HCT116 (cell line): ENCODE results near the gene CNPY1. TPM values are rescaled to one million over a fixed set of nuclear protein-coding genes. Genes with fewer than 3 reads are reported as not detected.

Experiments
- ATAC-seq: fragments of 200-7000 bp; cut with Tn5 transposase; 2 replicates; pipeline ENCODE4 v1.9.1; 2020; ENCODE audit warnings: mild to moderate bottlenecking, moderate library complexity
- BruUV-seq: library from RNA; stranded (reverse); fragments of 400-500 nt; replicated peaks from 2 replicates; lab custom pipeline; 2021; lab: Mats Ljungman, UMichigan
- CTCF ChIA-PET: fragments of 300-600 bp; sonication (Branson Sonifier 250); formaldehyde crosslinking; loops from one replicate; lab custom pipeline; 2021; ENCODE audit warnings: antibody characterized with exemption; lab: Charles Lee
- POLR2A ChIA-PET: fragments of 300-600, 350-600 bp; sonication (Branson Sonifier 250); formaldehyde crosslinking; loops from one replicate; lab custom pipeline; 2021; ENCODE audit warnings: antibody characterized with exemption; lab: Charles Lee
- RAD21 ChIA-PET, 2 experiments: fragments of 300-600 bp; sonication (Branson Sonifier 250); formaldehyde crosslinking; loops; one replicate each; lab custom pipeline; 2023; ENCODE audit warnings: low total read pairs in 2 of 2; ENCODE audit not compliant: uncharacterized antibody in 2 of 2, unreplicated experiment in 2 of 2, low non-redundant PET in 1 of 2; lab: Charles Lee
- DNase-seq: peaks from one replicate; pipeline ENCODE4 v3.0.0-alpha.2; 2010; ENCODE audit warnings: low read depth, low spot score
- H2AFZ ChIP-seq: fragments of 200-600 bp; shearing (Covaris generic), sonication (generic); 2 replicates; pipeline ENCODE4 v1.6.1; 2017; ENCODE audit warnings: low read depth, mixed run types, mixed read lengths, antibody characterized with exemption, low read length; ENCODE audit not compliant: poor library complexity, severe bottlenecking
- H3K27ac ChIP-seq: 2 replicates; pipeline ENCODE4 v1.5.1; 2012; ENCODE audit warnings: low read depth, low read length
- H3K27me3 ChIP-seq: fragments of 200-600 bp; sonication (generic); 2 replicates; pipeline ENCODE4 v1.6.1; 2016; ENCODE audit warnings: mixed run types, low read length, mixed read lengths; ENCODE audit not compliant: insufficient read depth
- H3K36me3 ChIP-seq, 2 experiments: fragments of 200-500 bp in 1 of 2; fragments of 200-600 bp in 1 of 2; sonication (Bioruptor generic) in 1 of 2; sonication (generic) in 1 of 2; 2 replicates each; pipeline versions ENCODE4 v1.5.1 to v1.6.1; 2014 to 2016; ENCODE audit warnings: low read length in 2 of 2, inconsistent platforms in 1 of 2, mixed read lengths in 1 of 2, mixed run types in 1 of 2; ENCODE audit not compliant: insufficient read depth in 2 of 2, control insufficient read depth in 1 of 2
- H3K4me1 ChIP-seq, 2 experiments: fragments of 200-600 bp in 1 of 2; sonication (generic) in 1 of 2; 2 replicates each; pipeline versions ENCODE4 v1.5.1 to v1.6.1; 2012 to 2017; ENCODE audit warnings: low read length in 2 of 2, inconsistent platforms in 1 of 2, mild to moderate bottlenecking in 1 of 2, mixed read lengths in 1 of 2, mixed run types in 1 of 2, moderate library complexity in 1 of 2; ENCODE audit not compliant: insufficient read depth in 2 of 2, control insufficient read depth in 1 of 2
- H3K4me2 ChIP-seq: fragments of 200-600 bp; sonication (generic); 2 replicates; pipeline ENCODE4 v1.6.1; 2017; ENCODE audit warnings: mixed run types, low read length, mixed read lengths
- H3K4me3 ChIP-seq, 2 experiments: fragments of 200-600 bp in 1 of 2; sonication (generic) in 1 of 2; replicated peaks in 1 of 2; 2 replicates each; pipeline ENCODE4 v1.5.1; 2011 to 2016; ENCODE audit warnings: low read length in 2 of 2, control low read depth in 1 of 2, low read depth in 1 of 2, mild to moderate bottlenecking in 1 of 2, mixed read lengths in 1 of 2, mixed run types in 1 of 2
- H3K79me2 ChIP-seq: fragments of 200-600 bp; sonication (generic); 2 replicates; pipeline ENCODE4 v1.6.1; 2017; ENCODE audit warnings: mild to moderate bottlenecking, mixed run types, low read length, moderate library complexity, mixed read lengths; ENCODE audit not compliant: insufficient read depth
- H3K9ac ChIP-seq: fragments of 200-600 bp; sonication (generic); 2 replicates; pipeline ENCODE4 v1.6.1; 2016; ENCODE audit warnings: low read length, mixed read lengths
- H3K9me2 ChIP-seq: fragments of 200-600 bp; sonication (generic), shearing (Covaris generic); 2 replicates; pipeline ENCODE4 v1.6.1; 2017; ENCODE audit warnings: mixed run types, mild to moderate bottlenecking, moderate library complexity; ENCODE audit not compliant: insufficient read depth
- H3K9me3 ChIP-seq, 2 experiments: fragments of 200-500 bp in 1 of 2; fragments of 200-600 bp in 1 of 2; sonication (Bioruptor generic) in 1 of 2; sonication (generic) in 1 of 2; 2 replicates each; pipeline ENCODE4 v1.6.1; 2014 to 2017; ENCODE audit warnings: low read length in 2 of 2, mixed read lengths in 2 of 2, inconsistent platforms in 1 of 2, low read depth in 1 of 2, mild to moderate bottlenecking in 1 of 2, mixed run types in 1 of 2, moderate library complexity in 1 of 2; ENCODE audit not compliant: control insufficient read depth in 1 of 2, insufficient read depth in 1 of 2
- H4K20me1 ChIP-seq: fragments of 200-600 bp; sonication (generic), shearing (Covaris generic); 2 replicates; pipeline ENCODE4 v1.6.1; 2017; ENCODE audit warnings: mixed run types, mild to moderate bottlenecking, moderate library complexity; ENCODE audit not compliant: insufficient read depth
- CBX3 ChIP-seq: IDR thresholded peaks from 2 replicates; pipeline ENCODE4 v1.6.1; 2012; ENCODE audit warnings: low read depth
- CEBPB ChIP-seq: IDR thresholded peaks from 2 replicates; pipeline ENCODE4 v1.6.1; 2012; ENCODE audit warnings: low read depth
- EGR1 ChIP-seq: IDR thresholded peaks from 2 replicates; pipeline ENCODE4 v1.6.1; 2012; ENCODE audit warnings: low read depth
- EZH2 ChIP-seq: fragments of 200-600 bp; sonication (generic); IDR thresholded peaks from 2 replicates; pipeline ENCODE4 v1.6.1; 2017; ENCODE audit warnings: antibody characterized with exemption, mixed run types
- EZH2phosphoT487 ChIP-seq: fragments of 200-600 bp; IDR thresholded peaks from 2 replicates; pipeline ENCODE4 v1.6.1; 2018; ENCODE audit warnings: antibody characterized with exemption, borderline replicate concordance
- JUND ChIP-seq: IDR thresholded peaks from 2 replicates; pipeline ENCODE4 v1.6.1; 2012
- POLR2A ChIP-seq: IDR thresholded peaks from 2 replicates; pipeline ENCODE4 v1.7.0; 2011; ENCODE audit warnings: borderline replicate concordance; ENCODE audit not compliant: insufficient read depth, insufficient read length; ENCODE audit errors: extremely low read depth
- POLR2AphosphoS5 ChIP-seq: IDR thresholded peaks from 2 replicates; pipeline ENCODE4 v1.6.1; 2011; ENCODE audit warnings: mild to moderate bottlenecking, low read depth, low read length, moderate library complexity
- RAD21 ChIP-seq: IDR thresholded peaks from 2 replicates; pipeline ENCODE4 v1.6.1; 2012; ENCODE audit warnings: low read depth, mild to moderate bottlenecking
- SIN3A ChIP-seq: IDR thresholded peaks from 2 replicates; pipeline ENCODE4 v1.6.1; 2012; ENCODE audit warnings: low read depth
- SP1 ChIP-seq: IDR thresholded peaks from 2 replicates; pipeline ENCODE4 v1.6.1; 2012; ENCODE audit warnings: low read depth
- TCF7L2 ChIP-seq: IDR thresholded peaks from 2 replicates; pipeline ENCODE4 v1.7.0; 2011; ENCODE audit warnings: borderline replicate concordance, inconsistent platforms; ENCODE audit not compliant: insufficient read depth, insufficient read length; ENCODE audit errors: extremely low read depth
- YY1 ChIP-seq: IDR thresholded peaks from 2 replicates; pipeline ENCODE4 v1.6.1; 2011; ENCODE audit warnings: low read length, low read depth, moderate library complexity, mild to moderate bottlenecking; ENCODE audit not compliant: insufficient replicate concordance; ENCODE audit errors: extremely low read depth
- ZFX ChIP-seq: fragments of 450-650 bp; IDR thresholded peaks from 2 replicates; pipeline ENCODE4 v1.6.1; 2017
- ZNF274 ChIP-seq: fragments of 200-500 bp; sonication (Bioruptor generic); IDR thresholded peaks from 2 replicates; pipeline ENCODE4 v1.6.1; 2014; ENCODE audit warnings: mild to moderate bottlenecking, low read depth, low read length, inconsistent platforms
- intact Hi-C: fragments of 100-400 bp; cut with micrococcal nuclease; formaldehyde crosslinking; loops from 2 replicates; pipeline ENCODE4 v1.10.0; 2022
- total RNA-seq: library from RNA; stranded (reverse); gene quantifications from one replicate; pipeline ENCODE4 v1.2.1, GENCODE V29; 2021; ENCODE audit not compliant: unreplicated experiment
- TF ChIP-seq, protein P1 (sequence below): IDR thresholded peaks from 2 replicates; pipeline ENCODE4 v1.6.1; 2011; ENCODE audit warnings: mild to moderate bottlenecking, low read length, moderate library complexity; ENCODE audit not compliant: insufficient replicate concordance; ENCODE audit errors: extremely low read depth
- TF ChIP-seq, protein P2 (sequence below): IDR thresholded peaks from 2 replicates; pipeline ENCODE4 v1.6.1; 2012
- TF ChIP-seq, protein P3 (sequence below): IDR thresholded peaks from 2 replicates; pipeline ENCODE4 v1.6.1; 2012

Gene CNPY1
- total RNA-seq, 1 experiment from 2014 or later: not detected

DNA sequence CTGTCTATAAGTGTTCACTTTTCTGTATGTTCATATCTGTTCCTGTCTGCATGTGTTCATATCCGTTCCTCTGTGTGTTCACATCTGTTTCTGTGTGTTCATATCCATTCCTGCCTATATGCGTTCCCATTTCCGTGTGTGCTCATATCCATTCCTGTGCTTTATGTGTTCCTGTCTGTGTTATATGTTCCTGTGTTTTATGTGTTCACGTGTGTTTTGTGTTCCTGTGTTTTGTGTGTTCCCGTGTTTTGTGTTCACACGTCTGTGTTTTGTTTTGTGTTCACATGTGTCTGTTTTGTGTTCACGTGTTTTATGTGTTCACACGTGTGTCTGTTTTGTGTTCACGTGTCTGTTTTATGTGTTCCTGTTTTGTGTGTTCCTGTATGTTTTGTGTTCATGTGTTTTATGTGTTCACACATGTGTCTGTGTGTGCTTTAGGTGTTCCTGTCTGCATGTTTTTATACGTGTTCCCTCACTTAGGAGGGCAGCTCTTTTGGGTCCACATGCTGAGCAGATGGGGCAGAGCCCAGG is 42.2 kb upstream of the CNPY1 start:
- Histone ChIP-seq H3K36me3 (no peaks in the 10 kb centered on the region), H3K4me2 (no peak overlapping the region), H3K27ac (no peak overlapping the region), H3K9me2 (no peaks in the 10 kb centered on the region), H3K4me1 (peaks cover 0 to 12% of the 10 kb centered on the region in 2 experiments; a peak in 1 of 4 replicates), H3K9me3 (no peaks in the 10 kb centered on the region), H4K20me1 (no peaks in the 10 kb centered on the region), H3K27me3 (peaks cover 9% of the 10 kb centered on the region; the same call in 1 of the 2 replicates), H3K9ac (no peak overlapping the region), H3K4me3 (no peak overlapping the region), H3K79me2 (no peaks in the 10 kb centered on the region), H2AFZ (no peak overlapping the region)
- ATAC-seq (no peak), DNase-seq (no peak)
- ChIA-PET POLR2A (no interaction called here), CTCF (no interaction called here), RAD21 (no interaction called here)
- BruUV-seq: no TSS peak
- TF ChIP-seq, protein P1, sequence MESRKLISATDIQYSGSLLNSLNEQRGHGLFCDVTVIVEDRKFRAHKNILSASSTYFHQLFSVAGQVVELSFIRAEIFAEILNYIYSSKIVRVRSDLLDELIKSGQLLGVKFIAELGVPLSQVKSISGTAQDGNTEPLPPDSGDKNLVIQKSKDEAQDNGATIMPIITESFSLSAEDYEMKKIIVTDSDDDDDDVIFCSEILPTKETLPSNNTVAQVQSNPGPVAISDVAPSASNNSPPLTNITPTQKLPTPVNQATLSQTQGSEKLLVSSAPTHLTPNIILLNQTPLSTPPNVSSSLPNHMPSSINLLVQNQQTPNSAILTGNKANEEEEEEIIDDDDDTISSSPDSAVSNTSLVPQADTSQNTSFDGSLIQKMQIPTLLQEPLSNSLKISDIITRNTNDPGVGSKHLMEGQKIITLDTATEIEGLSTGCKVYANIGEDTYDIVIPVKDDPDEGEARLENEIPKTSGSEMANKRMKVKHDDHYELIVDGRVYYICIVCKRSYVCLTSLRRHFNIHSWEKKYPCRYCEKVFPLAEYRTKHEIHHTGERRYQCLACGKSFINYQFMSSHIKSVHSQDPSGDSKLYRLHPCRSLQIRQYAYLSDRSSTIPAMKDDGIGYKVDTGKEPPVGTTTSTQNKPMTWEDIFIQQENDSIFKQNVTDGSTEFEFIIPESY: no peak
- TF ChIP-seq, protein P2, sequence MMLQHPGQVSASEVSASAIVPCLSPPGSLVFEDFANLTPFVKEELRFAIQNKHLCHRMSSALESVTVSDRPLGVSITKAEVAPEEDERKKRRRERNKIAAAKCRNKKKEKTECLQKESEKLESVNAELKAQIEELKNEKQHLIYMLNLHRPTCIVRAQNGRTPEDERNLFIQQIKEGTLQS: no peak
- TF ChIP-seq EZH2 (no peak), YY1 (no peak), SP1 (no peak), SIN3A (no peak), POLR2AphosphoS5 (no peak), RAD21 (no peak), TCF7L2 (no peak), JUND (no peak), ZFX (no peak), ZNF274 (no peak), EGR1 (no peak), CEBPB (no peak), EZH2phosphoT487 (no peak), CBX3 (no peak), POLR2A (no peak)
- TF ChIP-seq, protein P3, sequence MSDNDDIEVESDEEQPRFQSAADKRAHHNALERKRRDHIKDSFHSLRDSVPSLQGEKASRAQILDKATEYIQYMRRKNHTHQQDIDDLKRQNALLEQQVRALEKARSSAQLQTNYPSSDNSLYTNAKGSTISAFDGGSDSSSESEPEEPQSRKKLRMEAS: no peak
- intact Hi-C loops: no loop called here
